ENCODE results near the gene NXPE2. TPM values are rescaled to one million over a fixed set of nuclear protein-coding genes. Genes with fewer than 3 reads are reported as not detected.

The NXPE2 gene
- polyA plus RNA-seq, 4 donors, result 0.15 to 2.7 (median 0.54) TPM; not detected in 1

- Histone ChIP-seq H3K9me3 (ENCODE audit: control insufficient read depth in 2 of 2, insufficient read depth in 1 of 2, low read depth in 1 of 2, low read length in 1 of 2) (no peaks in the 10 kb centered on the region), H3K27ac (ENCODE audit: low read depth in 1 of 3, low read length in 2 of 3) (no peak overlapping the region), H3K27me3 (ENCODE audit: control insufficient read depth in 3 of 3, insufficient read depth in 3 of 3, low read length in 3 of 3) (no peaks in the 10 kb centered on the region), H3K4me1 (ENCODE audit: control insufficient read depth in 3 of 3, insufficient read depth in 2 of 3, low read depth in 1 of 3, low read length in 2 of 3) (no peaks in the 10 kb centered on the region), H3K36me3 (ENCODE audit: control insufficient read depth in 3 of 3, insufficient read depth in 2 of 3, low read depth in 1 of 3, low read length in 3 of 3) (no peaks in the 10 kb centered on the region), H3K4me3 (ENCODE audit: low read depth in 1 of 3, low read length in 3 of 3) (no peak overlapping the region)
- WGBS, 3 donors, result 81 to 87% (median 86%) methylated on average over 5 of the region's 5 CpGs
- FAIRE-seq (no peak), DNase-seq (no peak)
Measured at GRCh38 chr11:114719562-114719961, 41.2 kb downstream of the NXPE2 start.

GRCh38 chr11:114724916-114725524 lies 46.7 kb downstream of the NXPE2 start:
- FAIRE-seq (no peak), DNase-seq (peak; percentile 11 to 86)
- H3K27me3 ChIP-seq (ENCODE audit: control insufficient read depth in 3 of 3, insufficient read depth in 3 of 3, low read length in 3 of 3), result no peaks in the 10 kb centered on the region
- no peaks in the 10 kb centered on the region for H3K4me1 ChIP-seq (ENCODE audit: control insufficient read depth in 3 of 3, insufficient read depth in 2 of 3, low read depth in 1 of 3, low read length in 2 of 3)
- no peaks in the 10 kb centered on the region for H3K9me3 ChIP-seq (ENCODE audit: control insufficient read depth in 2 of 2, insufficient read depth in 1 of 2, low read depth in 1 of 2, low read length in 1 of 2)
- no peak overlapping the region for H3K4me3 ChIP-seq (ENCODE audit: low read depth in 1 of 3, low read length in 3 of 3)
- H3K27ac ChIP-seq (ENCODE audit: low read depth in 1 of 3, low read length in 2 of 3), result no peak overlapping the region
- no peaks in the 10 kb centered on the region for H3K36me3 ChIP-seq (ENCODE audit: control insufficient read depth in 3 of 3, insufficient read depth in 2 of 3, low read depth in 1 of 3, low read length in 3 of 3)
- 14 to 55% (median 35%) methylated on average over 3 of the region's 3 CpGs for WGBS, 3 donors

GRCh38 chr11:114725623-114726022 lies 47.3 kb downstream of the NXPE2 start:
- peak overlapping the region in 1 of 3 donors; percentile 20 for H3K27ac ChIP-seq (ENCODE audit: low read depth in 1 of 3, low read length in 2 of 3)
- H3K4me1 ChIP-seq (ENCODE audit: control insufficient read depth in 3 of 3, insufficient read depth in 2 of 3, low read depth in 1 of 3, low read length in 2 of 3), result no peaks in the 10 kb centered on the region
- H3K27me3 ChIP-seq (ENCODE audit: control insufficient read depth in 3 of 3, insufficient read depth in 3 of 3, low read length in 3 of 3), result no peaks in the 10 kb centered on the region
- no peak for FAIRE-seq
- no peak for DNase-seq
- WGBS, 3 donors, result 69 to 80% (median 72%) methylated on average over 1 of the region's 1 CpG
- no peak overlapping the region for H3K4me3 ChIP-seq (ENCODE audit: low read depth in 1 of 3, low read length in 3 of 3)
- no peaks in the 10 kb centered on the region for H3K9me3 ChIP-seq (ENCODE audit: control insufficient read depth in 2 of 2, insufficient read depth in 1 of 2, low read depth in 1 of 2, low read length in 1 of 2)
- H3K36me3 ChIP-seq (ENCODE audit: control insufficient read depth in 3 of 3, insufficient read depth in 2 of 3, low read depth in 1 of 3, low read length in 3 of 3), result no peaks in the 10 kb centered on the region

GRCh38 chr11:114736806-114737205 lies 58.5 kb downstream of the NXPE2 start:
- H3K36me3 ChIP-seq (ENCODE audit: control insufficient read depth in 3 of 3, insufficient read depth in 2 of 3, low read depth in 1 of 3, low read length in 3 of 3), result no peaks in the 10 kb centered on the region
- no peaks in the 10 kb centered on the region for H3K27me3 ChIP-seq (ENCODE audit: control insufficient read depth in 3 of 3, insufficient read depth in 3 of 3, low read length in 3 of 3)
- H3K27ac ChIP-seq (ENCODE audit: low read depth in 1 of 3, low read length in 2 of 3), result no peak overlapping the region
- 35 to 65% (median 44%) methylated on average over 4 of the region's 4 CpGs for WGBS, 3 donors
- peaks cover 0 to 1% of the 10 kb centered on the region in 2 donors for H3K9me3 ChIP-seq (ENCODE audit: control insufficient read depth in 2 of 2, insufficient read depth in 1 of 2, low read depth in 1 of 2, low read length in 1 of 2)
- FAIRE-seq, result no peak
- no peaks in the 10 kb centered on the region for H3K4me1 ChIP-seq (ENCODE audit: control insufficient read depth in 3 of 3, insufficient read depth in 2 of 3, low read depth in 1 of 3, low read length in 2 of 3)
- DNase-seq, result peak in 1 of 2 donors; percentile 13
- no peak overlapping the region for H3K4me3 ChIP-seq (ENCODE audit: low read depth in 1 of 3, low read length in 3 of 3)

GRCh38 chr11:114738954-114739353 lies 60.6 kb downstream of the NXPE2 start:
- Histone ChIP-seq H3K36me3 (ENCODE audit: control insufficient read depth in 3 of 3, insufficient read depth in 2 of 3, low read depth in 1 of 3, low read length in 3 of 3) (no peaks in the 10 kb centered on the region), H3K27me3 (ENCODE audit: control insufficient read depth in 3 of 3, insufficient read depth in 3 of 3, low read length in 3 of 3) (no peaks in the 10 kb centered on the region), H3K4me1 (ENCODE audit: control insufficient read depth in 3 of 3, insufficient read depth in 2 of 3, low read depth in 1 of 3, low read length in 2 of 3) (no peaks in the 10 kb centered on the region), H3K27ac (ENCODE audit: low read depth in 1 of 3, low read length in 2 of 3) (no peak overlapping the region), H3K4me3 (ENCODE audit: low read depth in 1 of 3, low read length in 3 of 3) (no peak overlapping the region), H3K9me3 (ENCODE audit: control insufficient read depth in 2 of 2, insufficient read depth in 1 of 2, low read depth in 1 of 2, low read length in 1 of 2) (peaks cover 0 to 4% of the 10 kb centered on the region in 2 donors)
- DNase-seq (peak; percentile 41 to 50), FAIRE-seq (no peak)

- no peaks in the 10 kb centered on the region for H3K4me1 ChIP-seq (ENCODE audit: control insufficient read depth in 3 of 3, insufficient read depth in 2 of 3, low read depth in 1 of 3, low read length in 2 of 3)
- DNase-seq, result no peak
- no peak for FAIRE-seq
- no peaks in the 10 kb centered on the region for H3K36me3 ChIP-seq (ENCODE audit: control insufficient read depth in 3 of 3, insufficient read depth in 2 of 3, low read depth in 1 of 3, low read length in 3 of 3)
- WGBS, 3 donors, result 83 to 91% (median 89%) methylated on average over 2 of the region's 2 CpGs
- H3K27ac ChIP-seq (ENCODE audit: low read depth in 1 of 3, low read length in 2 of 3), result no peak overlapping the region
- H3K9me3 ChIP-seq (ENCODE audit: control insufficient read depth in 2 of 2, insufficient read depth in 1 of 2, low read depth in 1 of 2, low read length in 1 of 2), result peaks cover 0 to 4% of the 10 kb centered on the region in 2 donors
- H3K4me3 ChIP-seq (ENCODE audit: low read depth in 1 of 3, low read length in 3 of 3), result no peak overlapping the region
- no peaks in the 10 kb centered on the region for H3K27me3 ChIP-seq (ENCODE audit: control insufficient read depth in 3 of 3, insufficient read depth in 3 of 3, low read length in 3 of 3)
Measured at GRCh38 chr11:114745150-114745671, 66.9 kb downstream of the NXPE2 start.

GRCh38 chr11:114746013-114746412 lies 67.7 kb downstream of the NXPE2 start:
- H3K36me3 ChIP-seq (ENCODE audit: control insufficient read depth in 3 of 3, insufficient read depth in 2 of 3, low read depth in 1 of 3, low read length in 3 of 3), result no peaks in the 10 kb centered on the region
- H3K4me3 ChIP-seq (ENCODE audit: low read depth in 1 of 3, low read length in 3 of 3), result no peak overlapping the region
- DNase-seq (no peak), FAIRE-seq (no peak)
- no peaks in the 10 kb centered on the region for H3K27me3 ChIP-seq (ENCODE audit: control insufficient read depth in 3 of 3, insufficient read depth in 3 of 3, low read length in 3 of 3)
- H3K9me3 ChIP-seq (ENCODE audit: control insufficient read depth in 2 of 2, insufficient read depth in 1 of 2, low read depth in 1 of 2, low read length in 1 of 2), result peaks cover 0 to 4% of the 10 kb centered on the region in 2 donors
- 79% methylated on average over 3 of the region's 3 CpGs for WGBS, 3 donors
- no peak overlapping the region for H3K27ac ChIP-seq (ENCODE audit: low read depth in 1 of 3, low read length in 2 of 3)
- H3K4me1 ChIP-seq (ENCODE audit: control insufficient read depth in 3 of 3, insufficient read depth in 2 of 3, low read depth in 1 of 3, low read length in 2 of 3), result no peaks in the 10 kb centered on the region

All from small intestine (tissue), 7 donors.